GM12801 (cell line): ENCODE data around the gene CYCS.

Source experiments
- CTCF ChIP-seq: IDR thresholded peaks from one replicate; pipeline ENCODE4 v1.5.1; 2011; ENCODE audit warnings: control low read depth; ENCODE audit not compliant: insufficient read length; ENCODE audit errors: extremely low read depth

CYCS gene

GRCh38 chr7:25158966-25159365 is 33.9 kb upstream of the CYCS start:
- TF ChIP-seq CTCF: no peak

- TF ChIP-seq CTCF: no peak
These were observed 26.7 kb upstream of the CYCS start for GRCh38 chr7:25151773-25152172.

GRCh38 chr7:25149836-25150235 is 24.8 kb upstream of the CYCS start:
- TF ChIP-seq CTCF: no peak

- no peak for TF ChIP-seq CTCF
These were observed 23.9 kb upstream of the CYCS start for GRCh38 chr7:25148772-25149575.

DNA sequence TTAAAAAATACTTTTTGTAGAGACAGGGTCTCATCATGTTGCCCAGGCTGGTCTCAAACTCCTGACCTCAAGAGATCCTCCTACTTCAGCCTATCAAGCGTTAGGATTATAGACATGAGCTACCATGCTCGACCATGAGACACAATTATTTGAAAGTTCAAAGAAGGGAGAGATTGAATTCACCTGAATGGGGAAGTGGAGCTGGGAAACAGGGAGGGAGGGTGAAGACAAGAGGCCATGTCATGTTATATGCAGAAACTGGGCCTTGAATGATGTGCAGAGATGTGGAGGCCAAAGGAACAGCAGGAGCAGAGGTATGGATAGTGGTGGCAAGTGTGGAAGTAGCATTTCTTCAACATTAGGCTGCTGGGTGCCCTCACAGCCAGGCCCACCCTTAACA is 18.7 kb upstream of the CYCS start:
- TF ChIP-seq CTCF: no peak

GRCh38 chr7:25139536-25139935 is 14.5 kb upstream of the CYCS start:
- no peak for TF ChIP-seq CTCF

GRCh38 chr7:25134358-25135010 is 9.4 kb upstream of the CYCS start:
- TF ChIP-seq CTCF: no peak
